ENCODE measurements around the gene SYNGR1.
"Not testable (repeated sequence)": the region's sequence is repeated elsewhere in the genome, so short reads cannot be mapped to it uniquely, and the experiment has no call there.

The SYNGR1 gene

GRCh38 chr22:39330553-39330952, 19.2 kb upstream of the SYNGR1 start:
- H3K27ac ChIP-seq (ENCODE audit: low read depth, low read length); H3K9me3 ChIP-seq (ENCODE audit: insufficient read depth, low read depth, low read length); H3K4me2 ChIP-seq (ENCODE audit: low read length); H2AK5ac ChIP-seq (ENCODE audit: low read length); H3K23ac ChIP-seq (ENCODE audit: low read length); H3K27me3 ChIP-seq (ENCODE audit: insufficient read depth, low read length); H3K4me3 ChIP-seq (ENCODE audit: low read depth, low read length); H3K14ac ChIP-seq (ENCODE audit: low read length); H3K9ac ChIP-seq (ENCODE audit: low read length); H3K79me1 ChIP-seq (ENCODE audit: low read length); H2BK12ac ChIP-seq (ENCODE audit: low read length); H3K18ac ChIP-seq (ENCODE audit: low read length); H4K12ac ChIP-seq (ENCODE audit: low read depth, low read length); H2BK5ac ChIP-seq (ENCODE audit: low read depth, low read length, poor library complexity); DNase-seq; H3K4me1 ChIP-seq (ENCODE audit: control insufficient read depth in 1 of 2, insufficient read depth in 2 of 2, low read length in 2 of 2); H2AFZ ChIP-seq (ENCODE audit: insufficient read depth, low read length, poor library complexity); H3K36me3 ChIP-seq (ENCODE audit: control insufficient read depth in 1 of 2, insufficient read depth in 2 of 2, low read length in 2 of 2); H3K79me2 ChIP-seq (ENCODE audit: control insufficient read depth, insufficient read depth, low read length, poor library complexity); H3K4ac ChIP-seq (ENCODE audit: low read depth, low read length); H2BK120ac ChIP-seq (ENCODE audit: insufficient read depth, low read length, poor library complexity); H4K8ac ChIP-seq (ENCODE audit: low read depth, low read length); H4K91ac ChIP-seq (ENCODE audit: low read depth, low read length): not testable (repeated sequence)
- no CpG with 5 or more reads among the region's 1 CpG for WGBS (ENCODE audit: extremely low coverage, insufficient coverage, insufficient read length)

- no peaks in the 10 kb centered on the region for H3K79me2 ChIP-seq (ENCODE audit: control insufficient read depth, insufficient read depth, low read length, poor library complexity)
- H3K79me1 ChIP-seq (ENCODE audit: low read length) = no peaks in the 10 kb centered on the region
- WGBS (ENCODE audit: extremely low coverage, insufficient coverage, insufficient read length) = no CpG with 5 or more reads among the region's 5 CpGs
- H3K27me3 ChIP-seq (ENCODE audit: insufficient read depth, low read length) = no peaks in the 10 kb centered on the region
- no peak for DNase-seq
- no peak overlapping the region for H4K91ac ChIP-seq (ENCODE audit: low read depth, low read length)
- no peaks in the 10 kb centered on the region for H3K36me3 ChIP-seq (ENCODE audit: control insufficient read depth in 1 of 2, insufficient read depth in 2 of 2, low read length in 2 of 2)
- H3K18ac ChIP-seq (ENCODE audit: low read length) = no peak overlapping the region
- H3K9me3 ChIP-seq (ENCODE audit: insufficient read depth, low read depth, low read length) = peaks cover 2% of the 10 kb centered on the region
- H2AK5ac ChIP-seq (ENCODE audit: low read length) = no peak overlapping the region
- H2BK120ac ChIP-seq (ENCODE audit: insufficient read depth, low read length, poor library complexity) = no peak overlapping the region
- no peak overlapping the region for H2BK5ac ChIP-seq (ENCODE audit: low read depth, low read length, poor library complexity)
- no peak overlapping the region for H2AFZ ChIP-seq (ENCODE audit: insufficient read depth, low read length, poor library complexity)
- no peak overlapping the region for H4K8ac ChIP-seq (ENCODE audit: low read depth, low read length)
- no peak overlapping the region for H3K4me2 ChIP-seq (ENCODE audit: low read length)
- H3K14ac ChIP-seq (ENCODE audit: low read length) = no peak overlapping the region
- H3K23ac ChIP-seq (ENCODE audit: low read length) = no peak overlapping the region
- H3K4me1 ChIP-seq (ENCODE audit: control insufficient read depth in 1 of 2, insufficient read depth in 2 of 2, low read length in 2 of 2) = no peaks in the 10 kb centered on the region
- no peak overlapping the region for H2BK12ac ChIP-seq (ENCODE audit: low read length)
- no peak overlapping the region for H4K12ac ChIP-seq (ENCODE audit: low read depth, low read length)
- no peak overlapping the region for H3K27ac ChIP-seq (ENCODE audit: low read depth, low read length)
- H3K9ac ChIP-seq (ENCODE audit: low read length) = no peak overlapping the region
- H3K4me3 ChIP-seq (ENCODE audit: low read depth, low read length) = no peak overlapping the region
- no peak overlapping the region for H3K4ac ChIP-seq (ENCODE audit: low read depth, low read length)
These were observed 17.2 kb upstream of the SYNGR1 start for GRCh38 chr22:39332441-39333064.

- Histone ChIP-seq H3K27ac (ENCODE audit: low read depth, low read length) (no peak overlapping the region), H3K4me1 (ENCODE audit: control insufficient read depth in 1 of 2, insufficient read depth in 2 of 2, low read length in 2 of 2) (no peaks in the 10 kb centered on the region), H3K4me2 (ENCODE audit: low read length) (no peak overlapping the region), H3K27me3 (ENCODE audit: insufficient read depth, low read length) (no peaks in the 10 kb centered on the region), H3K79me2 (ENCODE audit: control insufficient read depth, insufficient read depth, low read length, poor library complexity) (no peaks in the 10 kb centered on the region), H4K8ac (ENCODE audit: low read depth, low read length) (no peak overlapping the region), H4K12ac (ENCODE audit: low read depth, low read length) (no peak overlapping the region), H4K91ac (ENCODE audit: low read depth, low read length) (no peak overlapping the region), H3K9ac (ENCODE audit: low read length) (no peak overlapping the region), H3K36me3 (ENCODE audit: control insufficient read depth in 1 of 2, insufficient read depth in 2 of 2, low read length in 2 of 2) (no peaks in the 10 kb centered on the region), H3K18ac (ENCODE audit: low read length) (no peak overlapping the region), H2BK12ac (ENCODE audit: low read length) (no peak overlapping the region), H3K4me3 (ENCODE audit: low read depth, low read length) (no peak overlapping the region), H3K79me1 (ENCODE audit: low read length) (no peaks in the 10 kb centered on the region), H3K4ac (ENCODE audit: low read depth, low read length) (no peak overlapping the region), H2AFZ (ENCODE audit: insufficient read depth, low read length, poor library complexity) (no peak overlapping the region), H2BK5ac (ENCODE audit: low read depth, low read length, poor library complexity) (no peak overlapping the region), H3K23ac (ENCODE audit: low read length) (no peak overlapping the region), H2BK120ac (ENCODE audit: insufficient read depth, low read length, poor library complexity) (no peak overlapping the region), H3K9me3 (ENCODE audit: insufficient read depth, low read depth, low read length) (no peaks in the 10 kb centered on the region), H3K14ac (ENCODE audit: low read length) (no peak overlapping the region), H2AK5ac (ENCODE audit: low read length) (no peak overlapping the region)
- no peak for DNase-seq
- no CpG with 5 or more reads among the region's 5 CpGs for WGBS (ENCODE audit: extremely low coverage, insufficient coverage, insufficient read length)
These were observed 13.4 kb upstream of the SYNGR1 start for GRCh38 chr22:39336411-39336810.

- not testable (repeated sequence) for H3K9me3 ChIP-seq (ENCODE audit: insufficient read depth, low read depth, low read length); H3K18ac ChIP-seq (ENCODE audit: low read length); H3K4me2 ChIP-seq (ENCODE audit: low read length); H3K27ac ChIP-seq (ENCODE audit: low read depth, low read length); H3K79me1 ChIP-seq (ENCODE audit: low read length); H3K4me3 ChIP-seq (ENCODE audit: low read depth, low read length); H2AFZ ChIP-seq (ENCODE audit: insufficient read depth, low read length, poor library complexity); H3K27me3 ChIP-seq (ENCODE audit: insufficient read depth, low read length); H3K36me3 ChIP-seq (ENCODE audit: control insufficient read depth in 1 of 2, insufficient read depth in 2 of 2, low read length in 2 of 2); H4K8ac ChIP-seq (ENCODE audit: low read depth, low read length); H3K9ac ChIP-seq (ENCODE audit: low read length); H3K4me1 ChIP-seq (ENCODE audit: control insufficient read depth in 1 of 2, insufficient read depth in 2 of 2, low read length in 2 of 2); H4K91ac ChIP-seq (ENCODE audit: low read depth, low read length); H2BK12ac ChIP-seq (ENCODE audit: low read length); H2AK5ac ChIP-seq (ENCODE audit: low read length); H3K4ac ChIP-seq (ENCODE audit: low read depth, low read length); H3K23ac ChIP-seq (ENCODE audit: low read length); H2BK5ac ChIP-seq (ENCODE audit: low read depth, low read length, poor library complexity); H2BK120ac ChIP-seq (ENCODE audit: insufficient read depth, low read length, poor library complexity); H3K79me2 ChIP-seq (ENCODE audit: control insufficient read depth, insufficient read depth, low read length, poor library complexity); H4K12ac ChIP-seq (ENCODE audit: low read depth, low read length); H3K14ac ChIP-seq (ENCODE audit: low read length)
- DNase-seq = peak in 1 of 2 donors; percentile 78
- whole genome bisulfite sequencing (ENCODE audit: extremely low coverage, insufficient coverage, insufficient read length) = no CpG with 5 or more reads among the region's 7 CpGs
These were observed 10.0 kb upstream of the SYNGR1 start for GRCh38 chr22:39339775-39340174.

All from trophoblast cell (in vitro differentiated cells and primary cell).